Measurements from ENCODE around the gene JAKMIP1.

JAKMIP1 gene

GRCh38 chr4:5982156-5982973, 218.0 kb downstream of the JAKMIP1 start:
- no peak for TF ChIP-seq EZH2phosphoT487 (IDR thresholded peaks at IDR 0.05; ENCODE audit: borderline replicate concordance)
- no peak for TF ChIP-seq CTCF (conservative IDR thresholded peaks at IDR 0.05; ENCODE audit: low read length)
- Histone ChIP-seq H2AFZ (ENCODE audit: low read length) (no peak overlapping the region), H3K27me3 (ENCODE audit: insufficient read depth, low read length, poor library complexity, severe bottlenecking) (no peaks in the 10 kb centered on the region), H4K20me1 (ENCODE audit: insufficient read depth, low read length, poor library complexity, severe bottlenecking) (no peaks in the 10 kb centered on the region), H3K9me3 (ENCODE audit: insufficient read depth, low read depth, low read length) (0 out of 2 replicates have a peak, but pooled peaks cover 4% of the 10 kb centered on the region), H3K9me2 (replicated peaks; ENCODE audit: low read depth, low read length) (no peaks in the 10 kb centered on the region), H3K4me1 (ENCODE audit: insufficient read depth, low read length, poor library complexity, severe bottlenecking) (no peaks in the 10 kb centered on the region), H3K36me3 (ENCODE audit: insufficient read depth, low read length) (no peaks in the 10 kb centered on the region), H3F3A (ENCODE audit: low read depth) (no peaks in the 10 kb centered on the region), H3K9ac (ENCODE audit: low read depth, low read length, poor library complexity, severe bottlenecking) (no peak overlapping the region), H3K4me3 (ENCODE audit: low read length, poor library complexity, severe bottlenecking) (no peak overlapping the region), H3K79me2 (ENCODE audit: insufficient read depth, low read length) (no peaks in the 10 kb centered on the region), H3K4me2 (ENCODE audit: low read depth, low read length, poor library complexity, severe bottlenecking) (no peak overlapping the region)

- H3K27me3 ChIP-seq (ENCODE audit: insufficient read depth, low read length, poor library complexity, severe bottlenecking) = no peaks in the 10 kb centered on the region
- 0 out of 2 replicates have a peak, but pooled peaks cover 4% of the 10 kb centered on the region for H3K9me3 ChIP-seq (ENCODE audit: insufficient read depth, low read depth, low read length)
- no peaks in the 10 kb centered on the region for H3K36me3 ChIP-seq (ENCODE audit: insufficient read depth, low read length)
- H3K4me3 ChIP-seq (ENCODE audit: low read length, poor library complexity, severe bottlenecking) = no peak overlapping the region
- no peaks in the 10 kb centered on the region for H3K9me2 ChIP-seq (replicated peaks; ENCODE audit: low read depth, low read length)
- H4K20me1 ChIP-seq (ENCODE audit: insufficient read depth, low read length, poor library complexity, severe bottlenecking) = no peaks in the 10 kb centered on the region
- H3K4me2 ChIP-seq (ENCODE audit: low read depth, low read length, poor library complexity, severe bottlenecking) = no peak overlapping the region
- H3K9ac ChIP-seq (ENCODE audit: low read depth, low read length, poor library complexity, severe bottlenecking) = no peak overlapping the region
- no peaks in the 10 kb centered on the region for H3K79me2 ChIP-seq (ENCODE audit: insufficient read depth, low read length)
- H3K4me1 ChIP-seq (ENCODE audit: insufficient read depth, low read length, poor library complexity, severe bottlenecking) = no peaks in the 10 kb centered on the region
- no peak for TF ChIP-seq EZH2phosphoT487 (IDR thresholded peaks at IDR 0.05; ENCODE audit: borderline replicate concordance)
- no peak; the same call in 1 of the 2 replicates for TF ChIP-seq CTCF (conservative IDR thresholded peaks at IDR 0.05; ENCODE audit: low read length)
- H3F3A ChIP-seq (ENCODE audit: low read depth) = no peaks in the 10 kb centered on the region
- no peak overlapping the region for H2AFZ ChIP-seq (ENCODE audit: low read length)
These were observed 219.8 kb downstream of the JAKMIP1 start for GRCh38 chr4:5980436-5981155.

- Histone ChIP-seq H3K4me1 (ENCODE audit: insufficient read depth, low read length, poor library complexity, severe bottlenecking) (no peaks in the 10 kb centered on the region), H3K9me2 (replicated peaks; ENCODE audit: low read depth, low read length) (no peaks in the 10 kb centered on the region), H3K36me3 (ENCODE audit: insufficient read depth, low read length) (no peaks in the 10 kb centered on the region), H2AFZ (ENCODE audit: low read length) (no peak overlapping the region), H3K9ac (ENCODE audit: low read depth, low read length, poor library complexity, severe bottlenecking) (no peak overlapping the region), H3K27me3 (ENCODE audit: insufficient read depth, low read length, poor library complexity, severe bottlenecking) (no peaks in the 10 kb centered on the region), H3K4me3 (ENCODE audit: low read length, poor library complexity, severe bottlenecking) (no peak overlapping the region), H3K9me3 (ENCODE audit: insufficient read depth, low read depth, low read length) (0 out of 2 replicates have a peak, but pooled peaks cover 4% of the 10 kb centered on the region), H3K79me2 (ENCODE audit: insufficient read depth, low read length) (no peaks in the 10 kb centered on the region), H3K4me2 (ENCODE audit: low read depth, low read length, poor library complexity, severe bottlenecking) (no peak overlapping the region), H4K20me1 (ENCODE audit: insufficient read depth, low read length, poor library complexity, severe bottlenecking) (no peaks in the 10 kb centered on the region), H3F3A (ENCODE audit: low read depth) (no peaks in the 10 kb centered on the region)
- peak; percentile 56 for TF ChIP-seq CTCF (conservative IDR thresholded peaks at IDR 0.05; ENCODE audit: low read length)
- TF ChIP-seq EZH2phosphoT487 (IDR thresholded peaks at IDR 0.05; ENCODE audit: borderline replicate concordance) = no peak
These were observed 220.4 kb downstream of the JAKMIP1 start for GRCh38 chr4:5979981-5980380.

Measured in Loucy (cell line).